ENCODE measurements around the gene PDLIM7.

Gene PDLIM7

DNA sequence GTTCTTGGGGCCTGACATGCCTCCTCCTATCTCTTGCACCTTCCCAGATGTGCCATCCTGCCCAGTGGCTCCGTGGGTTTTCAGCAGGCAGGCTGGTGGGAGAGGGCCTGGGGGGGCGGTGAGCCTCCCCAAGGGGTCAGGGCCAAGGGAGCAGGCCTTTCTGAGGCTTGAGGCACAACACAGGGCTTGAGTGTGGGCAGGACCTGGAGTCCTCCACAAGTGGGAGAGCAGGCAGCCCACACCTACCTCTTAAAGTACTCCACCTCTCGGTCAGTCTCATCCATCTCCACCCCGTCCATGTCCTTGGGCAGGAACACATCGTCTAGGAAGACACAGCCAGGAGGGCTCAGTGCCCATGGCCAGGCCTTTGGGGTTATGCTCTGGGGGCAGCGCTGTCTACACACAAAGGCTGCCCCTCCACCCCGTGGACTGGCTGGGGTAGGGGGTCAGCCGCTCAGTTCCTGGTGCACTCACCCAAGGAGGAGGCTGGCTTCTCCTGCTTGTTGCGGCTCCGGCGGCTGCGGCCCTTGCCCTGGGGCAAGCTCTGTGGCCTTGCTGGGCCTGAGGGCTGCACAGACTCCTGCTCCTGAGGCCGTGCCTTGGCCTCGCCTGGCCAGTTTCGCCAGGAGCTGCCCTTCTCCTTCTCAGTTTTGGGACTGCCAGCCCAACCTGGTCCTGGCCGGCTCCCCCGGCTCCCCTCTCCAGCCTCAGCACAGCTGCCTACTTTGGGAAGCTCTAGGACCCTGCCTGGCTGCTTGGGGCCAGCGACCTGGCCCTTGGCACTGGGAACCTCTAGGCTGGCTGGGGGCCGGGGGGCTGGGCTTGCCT is 26.5 kb upstream of the PDLIM7 start:
- no peak for FAIRE-seq

- FAIRE-seq = no peak
Measured at GRCh38 chr5:177520916-177521513, 23.6 kb upstream of the PDLIM7 start.

GRCh38 chr5:177520271-177520670 is 22.9 kb upstream of the PDLIM7 start:
- FAIRE-seq = no peak

- FAIRE-seq = no peak
Measured at GRCh38 chr5:177519463-177520235, 22.2 kb upstream of the PDLIM7 start.

DNA sequence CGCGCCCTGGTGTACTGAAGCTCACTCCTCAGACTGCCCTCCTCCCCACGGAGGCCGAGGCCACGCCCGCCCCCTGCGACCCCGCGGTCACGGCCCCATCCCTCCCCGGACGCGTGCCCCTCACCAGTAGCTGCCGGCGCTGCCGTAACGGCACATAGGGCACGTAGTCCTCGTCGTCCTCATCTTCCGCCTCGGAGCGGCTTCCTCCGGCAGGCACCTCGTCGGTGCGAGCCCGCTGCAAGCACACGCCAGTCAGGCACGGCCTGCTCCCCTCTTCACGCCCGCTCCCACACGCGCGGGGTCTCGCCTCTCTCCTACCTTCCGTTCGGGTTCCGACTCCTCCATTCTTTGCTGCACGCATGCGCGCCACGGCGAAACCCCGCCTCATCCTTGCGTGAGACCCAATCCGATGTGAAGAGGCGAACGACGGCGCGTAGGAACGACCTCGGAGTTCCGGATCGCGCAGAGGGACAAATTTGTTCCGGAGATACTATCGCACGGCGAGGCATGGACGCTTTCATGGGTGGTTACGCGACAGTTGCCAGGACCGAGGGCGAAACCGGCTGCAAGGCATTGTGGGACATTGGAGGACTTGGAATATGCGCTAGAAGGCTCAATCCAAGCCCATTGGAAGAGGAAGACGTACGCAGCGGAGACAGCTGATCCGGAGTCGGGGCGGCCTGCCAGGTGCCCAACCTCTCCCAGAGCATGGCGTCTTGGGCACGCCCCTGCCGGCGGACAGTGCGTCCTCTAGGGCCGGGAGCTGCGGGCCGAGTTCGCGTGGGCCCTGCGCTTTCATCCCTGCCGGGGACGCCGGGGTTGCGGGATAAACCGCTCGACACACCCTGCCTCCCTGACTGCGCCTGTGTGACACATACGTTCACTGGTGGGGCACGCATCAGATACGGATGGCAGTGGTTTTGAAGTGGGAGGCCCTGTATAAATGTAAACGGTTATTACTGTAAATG is 19.5 kb upstream of the PDLIM7 start, which contains the start of gene DDX41:
DDX41 (minus strand) TSS at position 361 of the 968 bp plus-strand sequence; CDS start at position 345, 16 bp downstream.
- FAIRE-seq = peak; percentile 14

DNA sequence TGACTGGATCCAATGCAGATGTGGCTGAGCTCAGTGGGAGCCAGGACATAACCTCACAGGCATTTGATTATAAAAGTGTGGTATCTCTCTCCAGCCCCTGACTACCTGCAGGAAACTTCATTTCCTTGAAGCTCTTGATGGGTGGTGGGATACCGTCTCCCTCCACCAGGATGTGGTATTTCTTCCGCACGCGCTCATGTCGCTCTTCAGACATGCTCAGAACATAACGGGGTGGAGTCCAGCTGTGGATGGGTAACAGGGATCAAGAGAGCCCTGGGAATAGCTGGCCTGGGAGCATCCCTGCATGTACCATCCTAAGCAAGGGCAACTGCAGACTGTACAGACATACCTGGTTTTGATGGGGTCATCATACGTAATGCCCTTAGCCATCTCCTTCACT is 18.2 kb upstream of the PDLIM7 start:
- FAIRE-seq = no peak

GRCh38 chr5:177514541-177514940 is 17.1 kb upstream of the PDLIM7 start:
- no peak for FAIRE-seq

- FAIRE-seq = no peak
Measured at GRCh38 chr5:177513500-177513899, 16.1 kb upstream of the PDLIM7 start.

DNA sequence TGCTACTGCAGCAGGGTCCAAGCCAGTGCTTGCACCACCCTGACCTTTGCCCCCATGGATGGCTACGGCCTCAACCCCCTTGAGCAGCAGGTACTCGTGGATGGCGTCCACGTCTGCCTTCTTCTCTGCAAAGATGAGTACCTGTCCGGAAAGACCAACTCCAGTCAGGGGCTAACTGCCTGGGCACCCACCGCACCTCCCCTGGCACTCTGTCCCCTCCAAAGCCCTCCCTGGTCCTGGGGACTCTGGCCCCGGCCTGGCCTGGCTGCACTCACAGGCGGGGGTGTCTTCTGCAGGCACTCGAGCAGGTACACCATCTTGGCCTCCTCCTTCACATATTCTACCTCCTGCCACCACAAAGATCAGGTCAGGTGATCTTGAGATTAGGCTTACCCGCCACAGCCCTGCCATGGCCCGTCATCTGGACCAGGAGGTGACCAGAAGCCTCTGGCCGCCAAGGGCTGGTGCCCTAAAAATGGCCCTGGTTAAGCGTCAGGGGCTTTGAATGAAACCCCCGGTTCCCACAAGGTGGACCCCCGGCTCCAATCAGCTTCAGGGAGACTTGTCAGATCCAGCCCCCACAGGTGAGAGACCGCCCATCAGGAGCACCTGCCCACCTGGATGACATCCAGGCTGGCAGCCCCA is 15.5 kb upstream of the PDLIM7 start:
- FAIRE-seq = no peak

GRCh38 chr5:177511796-177512675 is 14.6 kb upstream of the PDLIM7 start:
- no peak for FAIRE-seq

- no peak for FAIRE-seq
Measured at GRCh38 chr5:177511181-177511580, 13.8 kb upstream of the PDLIM7 start.

GRCh38 chr5:177510567-177511053 is 13.2 kb upstream of the PDLIM7 start:
- FAIRE-seq = no peak

DNA sequence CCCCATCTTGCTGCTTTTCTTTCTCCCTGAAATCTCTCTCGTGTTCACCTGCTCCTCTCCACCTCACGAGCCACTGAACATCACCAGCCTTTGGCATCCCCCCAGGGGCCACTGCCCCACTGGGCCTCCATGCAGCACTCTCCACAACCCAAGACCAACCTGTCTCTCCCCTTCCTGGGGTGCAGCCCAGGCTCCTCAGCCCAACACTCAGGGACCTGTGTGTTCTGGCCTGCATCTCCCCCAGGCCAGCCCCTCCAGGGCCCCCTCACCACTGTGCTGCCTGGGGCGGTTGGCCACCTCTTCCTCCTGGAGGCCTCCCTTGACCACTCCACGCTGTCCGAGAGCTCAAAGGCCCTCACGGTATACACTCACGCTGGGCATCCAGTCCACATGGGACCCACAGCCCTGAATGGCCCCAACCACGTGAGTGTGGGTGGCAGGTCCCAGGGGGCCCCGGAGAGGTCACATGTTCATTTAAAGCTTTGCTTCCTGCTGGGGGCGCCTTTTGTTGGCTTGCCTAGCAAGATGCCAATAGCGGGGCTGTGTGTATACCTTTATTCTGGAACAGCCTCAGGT is 12.7 kb upstream of the PDLIM7 start:
- no peak for FAIRE-seq

- no peak for FAIRE-seq
Measured at GRCh38 chr5:177509381-177509951, 12.1 kb upstream of the PDLIM7 start, which contains the start of gene DOK3. Gene DOK3, minus strand, starts transcription at chr5:177509826. Its CDS starts 286 bp downstream, at chr5:177509540.

DNA sequence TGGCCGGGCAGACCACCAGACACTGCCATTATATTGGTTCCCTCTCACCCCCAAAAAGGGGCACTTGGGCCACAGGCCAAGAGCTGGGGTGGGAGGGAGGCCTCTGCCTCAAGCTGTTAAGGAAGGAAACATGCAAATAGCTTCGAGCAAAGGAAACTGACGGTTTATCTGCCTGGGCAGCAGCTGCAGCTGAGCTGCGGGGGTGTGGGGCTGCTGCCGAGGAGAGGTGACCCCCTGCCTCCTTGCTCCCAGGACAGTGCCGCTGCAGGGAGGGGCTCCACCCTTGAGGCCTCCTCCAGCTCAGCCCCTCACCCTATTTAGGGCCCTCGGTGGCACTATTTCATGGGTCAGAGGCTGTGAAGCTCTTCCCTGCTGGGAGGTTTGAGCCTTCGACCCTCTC is 11.4 kb upstream of the PDLIM7 start:
- no peak for FAIRE-seq

GRCh38 chr5:177508221-177508611 is 10.8 kb upstream of the PDLIM7 start:
- FAIRE-seq = no peak

DNA sequence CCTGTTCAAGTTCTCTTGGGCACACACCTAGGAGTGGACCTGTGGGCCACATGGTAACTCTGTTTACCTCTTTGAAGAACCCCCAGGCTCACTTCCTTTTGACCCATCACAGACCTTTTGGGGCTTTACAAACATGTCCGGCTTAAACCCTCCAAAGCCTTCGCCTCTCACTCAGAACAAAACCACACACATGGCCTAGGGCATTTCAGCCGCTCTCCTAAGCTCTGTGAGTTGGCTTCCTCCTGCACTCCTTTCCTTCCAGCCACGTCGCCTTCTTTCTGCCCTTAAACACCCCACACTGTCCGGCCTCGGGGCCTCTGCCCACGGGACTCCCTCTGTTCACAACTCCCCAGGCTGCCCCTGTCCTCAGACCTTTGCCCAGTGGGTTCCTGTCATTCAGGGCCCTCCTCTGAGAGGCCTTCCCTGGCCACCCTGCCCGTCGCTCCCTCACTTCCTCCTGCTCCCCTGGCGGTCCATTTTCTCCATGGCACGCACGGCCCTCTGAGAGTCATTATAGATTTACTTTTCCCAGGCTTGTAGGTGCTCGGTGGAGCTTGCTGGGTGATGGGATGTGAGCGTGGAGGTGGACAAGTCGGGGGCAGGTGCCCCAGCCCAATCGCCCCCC is 10.3 kb upstream of the PDLIM7 start:
- no peak for FAIRE-seq

GRCh38 chr5:177507165-177507564 is 9.8 kb upstream of the PDLIM7 start:
- FAIRE-seq = no peak

DNA sequence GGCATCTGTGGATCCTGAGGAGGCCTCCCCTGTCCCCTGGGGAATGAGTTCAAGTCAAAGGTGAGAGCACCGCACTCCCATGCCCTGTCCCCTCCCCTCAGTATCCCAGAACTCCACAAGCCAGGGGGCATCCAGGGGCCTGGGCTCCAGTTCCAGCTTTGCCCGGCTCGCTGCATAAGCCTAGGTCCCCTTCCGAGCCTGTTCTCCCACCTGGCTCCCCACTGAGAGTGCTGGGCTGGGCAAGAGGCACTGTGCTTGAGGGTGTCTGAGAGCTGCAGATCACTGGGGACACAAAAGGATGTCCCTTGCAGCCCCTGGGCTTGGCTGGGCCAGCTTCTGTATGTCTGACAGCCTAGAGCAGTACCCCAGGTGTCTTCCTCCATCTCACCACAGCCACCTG is 7.7 kb upstream of the PDLIM7 start:
- FAIRE-seq = no peak
